T follicular helper cell (primary cell): ENCODE data around the gene RCHY1.
"Not testable (repeated sequence)": the region's sequence is repeated elsewhere in the genome, so short reads cannot be mapped to it uniquely, and the experiment has no call there.

Source experiments
- DNase-seq: peaks from one replicate; pipeline ENCODE4 v3.0.0-alpha.2; 2020; ENCODE audit warnings: low read depth

Gene RCHY1

DNA sequence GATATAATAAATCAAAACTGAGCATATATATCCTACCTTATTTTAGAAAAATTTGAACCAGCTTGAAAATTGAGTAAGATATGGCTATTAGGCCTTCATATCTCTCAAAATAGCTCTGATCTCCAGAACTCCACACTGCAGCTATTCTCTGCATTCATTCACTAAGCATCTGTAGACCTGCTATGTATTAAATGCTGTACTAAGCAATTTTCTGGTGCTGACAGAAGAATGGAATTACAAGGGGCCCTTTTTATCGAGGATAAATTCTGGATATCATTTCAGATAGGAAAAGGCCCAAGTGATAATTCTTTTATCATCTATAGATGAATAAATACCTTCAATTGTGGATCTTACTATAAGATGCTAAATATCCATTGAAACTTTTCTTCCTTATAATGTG, 1.9 kb upstream of the RCHY1 start:
- no peak for DNase-seq

- no peak for DNase-seq
Observed at GRCh38 chr4:75514949-75515612, 878 bp upstream of the RCHY1 start.

DNA sequence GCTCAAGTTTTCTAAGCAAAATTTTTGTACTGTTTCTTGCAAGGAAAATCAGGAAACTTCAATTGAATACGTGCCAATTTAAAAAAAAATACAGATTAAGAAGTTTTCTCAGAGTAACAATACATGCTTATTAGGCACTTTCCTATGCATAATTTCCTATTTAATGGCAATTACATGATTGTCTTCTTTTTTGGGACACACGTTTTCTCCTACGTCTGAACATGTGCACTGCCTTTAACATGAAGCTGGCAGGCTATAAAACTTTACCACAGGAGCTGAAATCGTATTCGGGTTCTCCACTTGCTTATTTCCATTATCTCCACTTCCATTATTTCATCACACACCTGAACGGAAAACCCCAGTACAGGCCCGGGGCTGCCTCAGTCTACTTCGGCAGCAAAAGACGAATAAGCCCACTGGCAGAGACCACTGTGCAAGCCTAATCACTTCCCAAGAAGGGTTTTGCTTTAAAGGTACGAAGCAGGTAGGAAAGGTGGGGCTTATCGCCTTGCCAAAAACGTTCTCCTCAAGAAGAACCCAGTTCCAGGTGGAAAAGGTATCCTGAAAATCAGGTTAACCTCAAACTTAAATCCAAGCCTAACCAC, 575 bp downstream of the RCHY1 start:
- DNase-seq: no peak

- DNase-seq: no peak
Observed at GRCh38 chr4:75512386-75513211, 1.6 kb downstream of the RCHY1 start.

DNA sequence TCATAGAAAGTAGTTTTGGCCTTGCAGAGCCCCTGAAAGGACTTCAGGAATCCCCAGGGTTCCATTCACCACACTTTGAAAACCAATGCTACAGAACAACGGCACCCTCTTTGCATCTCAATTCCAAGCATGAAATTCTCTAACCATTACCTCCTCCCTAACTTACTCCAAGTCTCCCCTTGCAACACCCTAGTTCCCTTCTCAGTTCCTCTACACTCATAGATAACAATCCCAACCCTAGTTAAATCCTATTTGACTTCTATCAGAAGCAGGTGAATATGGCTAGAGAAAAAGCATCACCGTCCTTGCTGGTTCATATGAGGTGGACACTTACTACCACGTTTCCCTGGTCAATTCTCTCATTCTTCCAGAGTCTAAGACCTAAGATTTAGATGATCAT, 2.4 kb downstream of the RCHY1 start:
- no peak for DNase-seq

DNA sequence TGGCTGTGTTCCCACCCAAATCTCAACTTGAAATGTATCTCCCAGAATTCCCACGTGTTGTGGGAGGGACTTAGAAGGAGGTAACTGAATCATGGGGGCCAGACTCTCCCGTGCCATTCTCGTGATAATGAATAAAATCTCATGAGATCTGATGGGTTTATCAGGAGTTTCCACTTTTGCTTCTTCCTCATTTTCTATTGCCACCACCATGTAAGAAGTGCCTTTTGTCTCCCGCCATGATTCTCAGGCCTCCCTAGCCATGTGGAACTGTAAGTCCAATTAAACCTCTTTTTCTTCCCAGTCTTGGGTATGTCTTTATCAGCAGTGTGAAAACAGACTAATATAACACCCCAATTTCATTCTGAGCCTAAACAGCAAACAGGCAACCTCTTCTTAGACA, 4.6 kb downstream of the RCHY1 start:
- not testable (repeated sequence) for DNase-seq

DNA sequence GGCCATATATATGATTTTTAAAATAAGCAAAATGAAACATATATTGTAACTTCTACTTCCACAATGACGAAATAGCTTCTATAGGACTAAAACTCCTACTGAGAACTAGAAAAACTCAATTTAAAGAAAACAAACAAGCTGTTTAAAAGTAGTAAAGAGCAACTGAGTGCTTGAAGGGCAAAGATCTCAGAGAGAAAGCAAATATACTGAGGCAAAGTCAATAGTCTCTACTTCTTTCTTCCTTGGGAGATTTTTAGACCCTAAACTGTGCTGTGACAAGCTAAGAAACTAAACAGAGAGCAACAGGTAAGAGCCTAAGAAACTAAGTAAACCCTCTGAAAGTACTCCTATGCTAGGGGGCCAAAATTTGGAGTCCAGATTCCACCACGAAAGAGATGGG, 8.6 kb downstream of the RCHY1 start:
- DNase-seq: no peak

DNA sequence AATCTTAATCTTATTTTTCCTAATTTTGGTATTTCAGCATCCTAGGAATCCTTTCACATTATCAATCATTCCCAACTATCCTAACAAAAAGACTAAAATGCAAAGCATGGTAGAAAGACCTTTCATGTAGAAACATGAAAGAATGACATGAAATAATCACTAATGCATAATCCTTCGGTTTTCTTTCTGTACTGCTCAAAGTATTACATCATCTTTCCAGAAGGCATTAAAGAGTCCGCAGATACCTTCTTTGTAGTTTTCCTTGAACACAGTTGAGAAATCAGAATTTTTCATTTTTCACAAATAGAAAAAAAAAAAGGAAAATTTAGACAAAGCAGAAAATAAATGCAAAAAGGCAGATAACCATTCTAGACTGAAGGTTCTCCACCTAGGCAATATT, 11.5 kb downstream of the RCHY1 start:
- no peak for DNase-seq

DNA sequence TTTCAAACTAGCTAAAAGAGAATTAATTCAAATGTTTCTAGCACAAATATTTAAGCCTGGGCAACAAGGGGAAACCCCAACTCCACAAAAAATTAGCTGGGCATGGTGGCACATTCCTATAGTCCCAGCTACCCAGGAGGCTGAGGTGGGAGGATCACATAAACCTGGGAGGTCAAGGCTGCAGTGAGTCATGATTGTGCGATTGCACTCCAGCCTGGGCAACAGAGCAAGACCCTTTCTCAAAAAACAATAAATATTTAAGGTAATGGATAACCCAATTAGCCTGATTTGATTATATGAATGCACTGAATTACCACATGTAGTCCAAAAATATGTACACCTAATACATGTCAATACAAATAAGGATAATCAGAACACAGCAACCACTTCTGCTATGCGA, 14.3 kb downstream of the RCHY1 start:
- DNase-seq: no peak

GRCh38 chr4:75498041-75498440, 16.2 kb downstream of the RCHY1 start:
- no peak for DNase-seq

GRCh38 chr4:75497133-75497532, 17.1 kb downstream of the RCHY1 start:
- no peak for DNase-seq

DNA sequence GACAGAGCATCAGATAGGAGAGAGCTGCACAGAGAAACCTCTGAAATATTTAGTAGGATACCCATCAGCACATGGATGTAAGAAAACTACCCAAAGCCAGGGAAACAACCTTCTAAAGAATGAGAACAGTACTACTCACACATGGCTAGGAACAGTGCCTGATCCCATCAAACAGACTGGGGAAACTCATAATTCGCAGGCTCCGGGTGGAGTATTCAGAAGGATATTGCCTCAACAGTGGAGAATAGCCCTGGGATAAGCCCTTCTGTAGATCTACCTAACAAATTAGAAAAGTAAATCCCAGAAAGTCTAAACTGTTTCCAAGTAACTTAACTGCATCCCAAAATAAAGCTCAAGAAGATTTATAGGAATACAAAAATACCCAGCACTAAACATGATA, 17.8 kb downstream of the RCHY1 start:
- DNase-seq: no peak

GRCh38 chr4:75495476-75495875, 18.7 kb downstream of the RCHY1 start:
- DNase-seq: no peak

GRCh38 chr4:75494563-75494962, 19.6 kb downstream of the RCHY1 start:
- DNase-seq: no peak

GRCh38 chr4:75490155-75490554, 24.0 kb downstream of the RCHY1 start:
- no peak for DNase-seq

DNA sequence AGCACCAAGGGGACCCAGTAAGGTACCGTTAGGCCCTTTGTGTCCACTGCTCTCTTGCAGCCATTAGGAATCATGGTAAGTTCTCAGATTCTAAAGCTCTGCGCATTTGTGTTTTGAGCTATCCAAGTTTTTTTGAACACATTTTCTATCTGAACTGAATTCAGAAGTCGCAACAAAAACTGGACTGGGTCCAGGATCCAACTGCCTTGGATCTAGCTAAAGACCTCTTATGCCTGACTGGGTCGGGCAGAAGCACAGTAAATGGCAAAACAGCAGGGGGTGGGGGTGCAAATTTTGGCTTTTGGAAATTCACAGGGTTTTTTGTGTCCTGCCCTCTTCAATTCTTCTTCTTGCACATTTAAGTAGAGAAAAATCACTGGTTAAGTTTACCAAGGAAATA, 30.0 kb downstream of the RCHY1 start:
- no peak for DNase-seq

DNA sequence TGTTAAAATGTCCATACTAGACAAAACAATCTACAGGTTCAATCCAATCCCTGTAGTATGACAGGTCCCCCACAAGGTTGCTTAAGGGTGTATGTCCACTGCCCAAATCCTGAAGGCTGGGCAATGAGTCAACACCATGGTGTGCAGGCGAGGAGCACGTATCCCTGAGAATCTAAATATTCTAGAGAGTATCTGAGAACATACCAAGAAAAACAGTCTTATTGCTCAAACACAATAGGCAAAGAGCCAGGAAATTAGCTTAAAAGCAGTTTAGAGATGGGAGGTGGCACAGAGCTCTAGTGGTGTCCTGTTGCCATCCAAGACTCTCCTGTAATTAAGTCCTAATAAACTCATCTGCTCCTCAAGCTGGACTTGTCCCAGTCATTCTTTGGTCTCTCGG, 37.0 kb downstream of the RCHY1 start:
- no peak for DNase-seq

DNA sequence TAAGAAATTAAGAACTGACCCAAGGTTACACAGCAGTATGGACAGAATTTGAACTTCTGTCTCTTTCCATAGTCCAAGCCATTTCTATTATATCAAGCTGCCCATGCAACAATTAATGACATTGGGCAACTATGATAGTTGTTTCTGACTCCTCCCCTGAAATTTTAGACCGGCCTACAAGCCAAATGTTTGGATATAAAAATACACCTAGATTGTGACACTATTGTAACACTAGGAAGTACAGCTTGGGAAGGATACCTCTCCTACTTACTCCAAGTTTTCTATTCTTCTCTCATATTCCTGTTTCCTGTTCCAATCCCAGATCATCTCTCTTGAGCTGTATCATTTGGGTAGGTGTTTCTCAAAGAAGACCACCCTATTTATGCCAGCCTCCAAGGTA, 43.5 kb downstream of the RCHY1 start:
- no peak for DNase-seq

GRCh38 chr4:75469896-75470295, 44.3 kb downstream of the RCHY1 start:
- DNase-seq: no peak

GRCh38 chr4:75457365-75457764, 56.8 kb downstream of the RCHY1 start:
- DNase-seq: no peak

DNA sequence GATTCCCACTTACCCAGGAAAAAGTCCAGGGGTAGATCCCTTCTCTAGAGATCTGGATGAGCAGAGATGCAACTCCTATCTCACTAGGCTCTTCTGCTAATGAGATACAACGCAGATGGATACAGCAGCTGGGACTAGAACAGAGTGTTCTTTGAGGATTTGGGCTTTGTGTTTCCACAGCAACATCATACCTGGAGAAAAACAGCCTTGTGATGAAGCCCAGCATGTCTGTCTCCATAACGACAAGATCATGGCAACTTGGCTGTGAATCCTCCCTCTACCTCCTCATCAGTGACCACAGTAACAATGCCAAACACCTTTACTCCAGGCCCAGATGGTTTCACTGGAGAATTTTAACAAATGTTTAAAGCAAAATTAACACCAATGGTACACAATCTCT, 80.1 kb downstream of the RCHY1 start:
- no peak for DNase-seq

DNA sequence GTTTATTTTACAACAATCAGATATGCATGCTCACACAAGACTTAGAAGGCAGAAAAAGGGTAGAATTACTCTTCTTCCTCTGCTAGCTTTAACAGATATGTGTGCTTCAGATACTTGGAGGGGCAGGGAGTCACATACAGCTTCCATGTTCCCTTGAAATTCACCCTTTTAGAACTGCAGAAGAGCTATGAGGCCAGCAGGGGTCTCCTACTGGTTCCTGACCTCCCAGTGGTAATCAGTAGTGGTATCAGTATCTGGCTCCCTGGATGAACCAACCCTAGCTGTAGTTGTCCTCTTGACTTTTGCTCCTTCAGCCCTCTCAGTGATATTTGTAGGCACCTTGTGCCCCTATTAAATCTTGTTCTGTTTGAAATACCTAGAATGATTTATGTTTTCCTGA, 81.5 kb downstream of the RCHY1 start:
- no peak for DNase-seq

DNA sequence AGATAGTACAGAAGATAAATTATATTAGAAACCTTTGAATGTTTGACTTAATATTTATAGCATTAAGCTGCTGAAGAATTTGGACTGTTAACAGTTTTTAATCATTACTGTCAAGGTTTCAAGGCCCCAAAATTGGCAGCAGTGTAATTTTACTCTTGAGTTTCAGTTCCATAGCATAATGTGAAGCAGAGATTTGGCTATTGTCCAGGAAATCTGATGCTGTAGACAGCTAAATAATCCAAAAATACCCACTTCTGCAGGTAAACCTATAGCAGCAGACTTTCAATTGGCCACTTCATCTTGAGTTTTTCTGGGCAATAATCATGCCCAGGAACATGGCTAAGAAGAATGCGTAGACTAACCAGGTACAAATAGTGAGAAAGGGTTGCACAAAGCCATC, 85.0 kb downstream of the RCHY1 start:
- DNase-seq: no peak
